Stimulated activated CD8-positive, alpha-beta memory T cell treated with anti-CD3 and anti-CD28 coated beads, Interleukin-4, amount 100 ng/mL, for 48 hours (primary cell): Measurements from ENCODE around the gene HOXA5.

Experiments
- DNase-seq: peaks from one replicate; pipeline ENCODE4 v3.0.0-alpha.2; 2020

Gene HOXA5

GRCh38 chr7:27170426-27171324 lies 27.2 kb upstream of the HOXA5 start:
- no peak for DNase-seq

- no peak for DNase-seq
These were observed 26.4 kb upstream of the HOXA5 start for GRCh38 chr7:27169658-27170425.

GRCh38 chr7:27168265-27168947 lies 24.9 kb upstream of the HOXA5 start:
- DNase-seq: no peak

DNA sequence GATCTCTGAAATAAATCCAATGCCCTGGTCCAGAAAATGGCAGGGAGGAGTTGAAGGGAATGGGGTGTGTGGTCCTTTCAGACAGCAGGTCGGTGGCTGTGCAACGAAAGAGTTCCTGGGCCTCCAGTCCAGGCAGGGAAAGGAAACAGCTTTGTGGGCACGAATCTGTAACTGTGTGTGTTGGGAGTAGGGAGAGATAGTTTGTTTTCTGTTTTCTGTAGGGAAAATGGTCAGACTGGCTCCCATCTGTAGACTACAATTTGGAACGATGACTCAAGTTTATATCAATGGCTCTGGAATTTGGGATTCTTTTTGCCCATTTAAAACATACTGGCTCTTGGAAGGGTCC lies 24.4 kb upstream of the HOXA5 start:
- DNase-seq: no peak

- DNase-seq: no peak
These were observed 23.3 kb upstream of the HOXA5 start for GRCh38 chr7:27166531-27167505.

GRCh38 chr7:27165996-27166530 lies 22.6 kb upstream of the HOXA5 start:
- no peak for DNase-seq

DNA sequence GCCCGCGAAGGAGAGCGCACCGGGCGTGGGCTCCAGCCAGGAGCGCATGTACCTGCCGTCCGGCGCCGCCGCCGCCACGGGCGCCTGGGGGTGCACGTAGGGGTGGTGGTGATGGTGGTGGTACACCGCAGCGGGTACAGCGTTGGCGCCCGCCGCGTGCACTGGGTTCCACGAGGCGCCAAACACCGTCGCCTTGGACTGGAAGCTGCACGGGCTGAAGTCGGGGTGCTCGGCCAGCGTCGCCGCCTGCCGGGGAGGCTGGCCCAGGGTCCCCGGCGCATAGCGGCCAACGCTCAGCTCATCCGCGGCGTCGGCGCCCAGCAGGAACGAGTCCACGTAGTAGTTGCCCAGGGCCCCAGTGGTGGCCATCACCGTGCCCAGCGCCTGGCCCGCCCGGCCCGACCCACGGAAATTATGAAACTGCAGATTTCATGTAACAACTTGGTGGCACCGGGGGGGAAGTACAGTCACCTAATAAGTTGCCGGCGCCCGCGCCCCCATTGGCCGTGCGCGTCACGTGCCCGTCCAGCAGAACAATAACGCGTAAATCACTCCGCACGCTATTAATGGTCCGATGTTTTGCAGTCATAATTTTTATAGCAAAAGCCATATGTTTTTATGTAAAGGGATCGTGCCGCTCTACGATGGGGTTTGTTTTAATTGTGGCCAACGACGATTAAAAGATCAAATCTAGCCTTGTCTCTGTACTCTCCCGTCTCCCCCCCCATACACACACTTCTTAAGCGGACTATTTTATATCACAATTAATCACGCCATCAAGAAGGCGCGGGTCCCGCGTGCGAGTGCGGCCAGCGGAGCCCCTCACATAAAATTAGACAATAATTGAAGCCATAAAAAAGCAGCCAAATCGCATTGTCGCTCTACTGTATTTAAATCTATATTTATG lies 21.9 kb upstream of the HOXA5 start, which contains the start of gene HOXA9:
Gene HOXA9 (minus strand): TSS at position 449 of the 907 bp plus-strand sequence. CDS start 80 bp downstream, at position 369.
- DNase-seq: no peak

DNA sequence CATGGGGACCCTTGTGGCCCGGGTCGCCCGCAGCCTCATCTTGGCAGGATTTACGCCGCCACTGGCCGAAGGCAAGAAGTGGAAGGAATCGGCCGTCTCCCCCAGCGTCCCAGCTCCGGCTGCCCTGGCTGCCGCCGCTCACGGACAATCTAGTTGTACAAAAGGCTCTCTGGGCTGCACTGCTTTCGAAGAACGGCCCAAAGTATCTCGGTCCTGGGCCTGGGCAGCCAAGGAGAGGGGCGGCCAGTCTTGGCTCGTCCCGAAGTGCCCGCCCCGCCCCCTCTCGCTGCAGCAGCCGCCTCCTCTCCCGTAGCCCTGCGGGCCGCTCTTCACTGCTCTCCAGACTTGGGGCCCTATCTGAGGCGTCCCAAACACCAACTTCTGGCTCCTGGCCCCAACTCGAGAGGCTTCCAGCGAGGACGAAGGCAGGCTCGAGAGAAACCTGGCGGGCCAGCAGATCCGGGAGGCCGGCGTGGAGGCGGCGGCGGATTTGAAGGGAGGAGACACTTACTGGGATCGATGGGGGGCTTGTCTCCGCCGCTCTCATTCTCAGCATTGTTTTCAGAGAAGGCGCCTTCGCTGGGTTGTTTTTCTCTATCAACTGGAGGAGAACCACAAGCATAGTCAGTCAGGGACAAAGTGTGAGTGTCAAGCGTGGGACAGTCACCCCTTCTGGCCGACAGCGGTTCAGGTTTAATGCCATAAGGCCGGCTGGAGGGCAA lies 21.0 kb upstream of the HOXA5 start:
- DNase-seq: no peak

- DNase-seq: no peak
These were observed 20.5 kb upstream of the HOXA5 start for GRCh38 chr7:27164045-27164366.

DNA sequence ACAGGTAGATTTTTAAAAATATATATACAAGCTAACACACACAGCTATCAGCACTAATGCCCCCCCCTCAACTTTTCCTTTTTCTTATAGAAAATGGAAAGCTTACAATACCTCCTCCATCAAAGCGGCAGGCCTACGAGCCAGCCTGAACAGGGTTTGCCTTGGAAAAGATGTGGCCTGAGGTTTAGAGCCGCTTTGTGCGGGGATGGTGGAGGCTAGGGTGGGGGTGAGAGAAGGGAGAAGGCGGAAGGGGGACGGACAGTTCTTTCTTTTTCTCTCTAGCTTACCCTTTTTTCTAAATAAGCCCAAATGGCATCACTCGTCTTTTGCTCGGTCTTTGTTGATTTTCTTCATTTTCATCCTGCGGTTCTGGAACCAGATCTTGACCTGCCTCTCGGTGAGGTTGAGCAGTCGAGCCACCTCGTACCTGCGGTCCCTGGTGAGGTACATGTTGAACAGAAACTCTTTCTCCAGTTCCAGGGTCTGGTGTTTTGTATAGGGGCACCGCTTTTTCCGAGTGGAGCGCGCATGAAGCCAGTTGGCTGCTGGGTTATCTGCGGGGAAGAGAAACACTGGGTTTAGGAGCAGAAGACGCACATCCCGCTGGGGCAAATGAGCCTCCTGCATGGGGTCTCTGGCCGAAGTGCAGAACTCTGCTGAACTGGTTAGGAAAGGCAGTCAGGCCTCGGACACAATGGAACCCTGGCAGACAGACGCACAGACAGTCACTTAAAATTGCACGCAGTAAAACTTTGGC lies 20.0 kb upstream of the HOXA5 start:
- DNase-seq: no peak

DNA sequence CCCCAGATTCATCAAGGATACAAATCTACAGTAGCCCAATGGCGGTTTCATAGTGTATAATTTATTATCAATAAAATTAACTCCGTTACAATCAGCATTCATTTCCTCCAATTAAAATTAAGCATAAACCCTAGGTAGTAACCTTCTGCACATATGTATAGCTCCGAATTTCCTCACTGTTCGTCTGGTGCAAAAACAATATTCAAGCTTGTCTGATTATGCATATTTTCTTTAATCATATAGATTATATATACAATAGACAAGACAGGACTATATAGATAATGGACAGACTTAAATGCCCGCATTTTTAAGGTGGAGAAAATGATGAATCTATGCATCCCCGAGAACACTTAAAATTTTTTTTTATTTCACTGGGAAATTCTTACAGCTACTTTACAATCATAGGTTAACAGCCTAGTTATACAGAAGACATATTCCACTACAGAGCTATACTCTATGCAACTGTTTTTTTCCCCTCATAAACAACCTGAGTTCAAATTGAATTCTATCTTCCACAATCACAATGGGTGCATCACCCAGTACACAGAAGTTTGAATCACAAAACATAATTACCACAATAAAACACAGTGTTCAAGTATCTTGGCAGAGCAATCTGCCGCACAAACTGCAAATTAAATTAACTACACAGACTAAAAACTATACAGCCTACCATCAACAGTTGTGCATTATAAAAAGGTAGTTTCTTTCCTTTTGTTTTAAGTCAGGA lies 19.2 kb upstream of the HOXA5 start:
- DNase-seq: no peak

DNA sequence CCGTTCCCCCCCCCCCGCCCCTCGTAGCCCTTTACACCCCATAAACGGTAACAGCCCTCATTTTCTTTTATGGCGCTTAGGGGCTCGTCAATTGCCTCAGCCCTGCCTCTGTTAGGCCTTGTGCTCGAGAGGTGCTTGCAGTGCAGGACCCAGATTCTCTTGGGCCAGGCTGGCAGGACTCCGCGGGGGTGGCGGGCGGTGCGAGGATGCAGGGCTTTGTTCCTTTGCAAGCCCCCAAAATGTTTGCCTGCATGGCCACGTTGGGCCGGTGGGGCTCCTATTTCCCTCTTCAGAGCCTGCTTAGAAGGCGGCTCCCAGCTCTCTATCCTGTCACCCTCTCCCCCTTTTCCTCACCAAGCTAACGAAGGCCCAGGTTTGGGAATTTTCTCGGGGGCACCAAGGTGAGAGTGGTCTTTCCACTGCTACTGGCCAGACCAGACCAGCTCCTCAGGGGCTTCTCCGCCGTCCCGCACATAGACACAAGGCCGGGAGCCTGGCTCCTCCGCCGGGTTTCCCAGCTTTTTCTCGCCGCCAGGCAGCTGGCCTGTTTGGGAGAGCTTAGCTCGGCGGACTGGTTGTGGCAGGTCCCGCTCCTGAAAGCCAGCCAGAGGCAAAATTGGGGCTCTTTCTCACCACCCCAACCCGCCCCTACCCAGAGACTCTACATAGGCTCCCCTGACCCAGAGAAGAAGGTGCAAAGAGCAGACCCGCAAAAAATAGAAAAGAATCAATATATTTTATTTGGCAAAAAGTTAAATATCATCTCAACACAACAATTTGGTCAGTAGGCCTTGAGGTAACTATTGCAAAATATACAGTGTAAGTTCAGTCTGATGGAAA lies 18.5 kb upstream of the HOXA5 start:
- DNase-seq: no peak

- no peak for DNase-seq
These were observed 17.8 kb upstream of the HOXA5 start for GRCh38 chr7:27161214-27161720.

DNA sequence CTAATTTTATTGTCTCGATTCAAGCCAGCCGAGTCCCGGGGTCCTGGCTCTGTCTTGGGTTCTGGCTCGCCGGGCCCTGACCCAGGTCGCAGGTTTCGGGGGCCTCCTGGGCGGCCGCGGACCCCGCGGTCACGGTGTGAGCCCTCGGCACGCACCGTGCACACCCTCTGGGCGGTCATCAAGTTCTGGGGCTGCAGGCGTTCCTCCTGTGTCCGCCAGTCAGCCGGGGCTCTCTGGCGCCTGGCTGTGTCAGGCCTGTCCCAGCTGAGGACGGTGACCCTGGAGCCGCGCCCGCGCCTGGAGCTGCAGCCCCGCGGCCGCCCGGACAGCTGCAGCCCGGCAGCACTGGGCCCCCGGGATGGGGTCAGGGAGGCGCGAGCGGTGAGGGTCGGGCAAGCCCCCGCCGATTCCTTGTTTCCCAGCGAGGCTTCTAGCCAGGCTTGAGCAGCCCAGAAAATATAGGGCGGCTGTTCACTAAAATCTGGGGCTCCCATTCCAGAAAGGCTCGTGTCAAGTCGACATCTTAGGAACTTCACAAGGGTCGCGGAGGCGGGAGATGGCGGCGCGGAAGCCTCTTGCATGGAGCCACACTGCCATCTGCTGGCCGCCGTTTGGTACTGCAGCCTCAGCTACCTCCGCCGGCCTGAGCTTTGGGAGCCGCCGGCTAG lies 17.2 kb upstream of the HOXA5 start:
- peak; percentile 92 for DNase-seq

- no peak for DNase-seq
These were observed 16.7 kb upstream of the HOXA5 start for GRCh38 chr7:27160145-27160545.

GRCh38 chr7:27159266-27160144 lies 16.0 kb upstream of the HOXA5 start:
- no peak for DNase-seq
